ENCODE data around the gene GYS1.

GYS1 gene

GRCh38 chr19:48988286-48988685 lies 4.8 kb downstream of the GYS1 start:
- no peak overlapping the region for H3K18ac ChIP-seq (ENCODE audit: low read depth in 1 of 2, low read length in 2 of 2)
- no peak overlapping the region for H3K4ac ChIP-seq (ENCODE audit: low read depth in 1 of 2, low read length in 2 of 2)
- no peak overlapping the region for H2BK120ac ChIP-seq (ENCODE audit: low read depth, low read length)
- no peak overlapping the region for H2AK5ac ChIP-seq (ENCODE audit: low read length, severe bottlenecking)
- H2BK12ac ChIP-seq (ENCODE audit: low read length in 2 of 2), result no peak overlapping the region
- no peak for DNase-seq
- peaks cover 16% of the 10 kb centered on the region for H3K4me1 ChIP-seq (ENCODE audit: control insufficient read depth, insufficient read depth, low read depth, low read length)
- no peak overlapping the region for H4K8ac ChIP-seq (ENCODE audit: low read length)
- no peak overlapping the region for H3K9ac ChIP-seq (ENCODE audit: low read length)
- H3K36me3 ChIP-seq (ENCODE audit: control insufficient read depth in 1 of 2, insufficient read depth in 2 of 2, low read depth in 1 of 2, low read length in 2 of 2), result peaks cover 61 to 62% of the 10 kb centered on the region in 2 experiments
- no peak overlapping the region for H2BK5ac ChIP-seq (ENCODE audit: low read depth, low read length, poor library complexity, severe bottlenecking)
- no peak overlapping the region for H3K27ac ChIP-seq (ENCODE audit: low read length, poor library complexity, severe bottlenecking)
- no peak overlapping the region for H3K4me2 ChIP-seq (ENCODE audit: low read length, poor library complexity, severe bottlenecking)
- no peak overlapping the region for H2BK15ac ChIP-seq (ENCODE audit: low read depth, poor library complexity, severe bottlenecking)
- H3K9me3 ChIP-seq (ENCODE audit: control insufficient read depth, low read length), result no peaks in the 10 kb centered on the region
- no peak overlapping the region for H3K4me3 ChIP-seq (ENCODE audit: insufficient read depth in 1 of 2, low read depth in 1 of 2, low read length in 2 of 2)
- WGBS, result 97% methylated on average over 6 of the region's 7 CpGs
- no peak overlapping the region for H3K23ac ChIP-seq (ENCODE audit: low read length in 2 of 2)
- H4K91ac ChIP-seq (ENCODE audit: low read length), result no peak overlapping the region
- H2AFZ ChIP-seq (ENCODE audit: low read depth, low read length), result no peak overlapping the region
- H3K14ac ChIP-seq (ENCODE audit: low read length in 2 of 2), result no peak overlapping the region
- H3K27me3 ChIP-seq (ENCODE audit: control insufficient read depth in 1 of 2, insufficient read depth in 1 of 2, low read length in 2 of 2), result no peaks in the 10 kb centered on the region
- peaks cover 37% of the 10 kb centered on the region for H3K79me1 ChIP-seq (replicated peaks; ENCODE audit: low read length, poor library complexity, severe bottlenecking)

DNA sequence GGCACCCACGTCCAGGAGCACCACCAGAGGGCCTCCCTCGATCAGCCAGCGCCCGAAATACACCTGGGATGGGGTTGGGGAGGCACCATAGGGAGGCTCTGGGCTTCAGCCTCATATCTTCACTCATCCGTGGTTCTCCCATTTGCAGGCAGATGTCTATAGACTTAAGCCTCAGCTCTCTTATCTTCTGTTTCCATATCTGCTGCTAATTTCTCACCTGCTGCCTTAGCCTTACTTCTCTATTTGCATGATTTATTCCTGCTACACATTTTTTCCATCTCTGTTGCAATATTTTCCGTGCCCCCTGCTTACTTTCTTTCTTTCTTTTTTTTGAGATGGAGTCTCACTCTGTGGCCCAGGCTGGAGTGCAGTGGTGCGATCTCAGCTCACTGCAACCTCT lies 5.8 kb downstream of the GYS1 start:
- H3K36me3 ChIP-seq (ENCODE audit: control insufficient read depth in 1 of 2, insufficient read depth in 2 of 2, low read depth in 1 of 2, low read length in 2 of 2), result peaks cover 69 to 71% of the 10 kb centered on the region in 2 experiments

GRCh38 chr19:48986211-48986610 lies 6.9 kb downstream of the GYS1 start:
- H3K18ac ChIP-seq (ENCODE audit: low read depth in 1 of 2, low read length in 2 of 2), result no peak overlapping the region

More for the DNA sequence above, 5.8 kb downstream of the GYS1 start:
- H3K27me3 ChIP-seq (ENCODE audit: control insufficient read depth in 1 of 2, insufficient read depth in 1 of 2, low read length in 2 of 2), result no peaks in the 10 kb centered on the region
- H3K4me3 ChIP-seq (ENCODE audit: insufficient read depth in 1 of 2, low read depth in 1 of 2, low read length in 2 of 2), result no peak overlapping the region
- no peak overlapping the region for H2BK120ac ChIP-seq (ENCODE audit: low read depth, low read length)
- no peak overlapping the region for H4K8ac ChIP-seq (ENCODE audit: low read length)
- no peak overlapping the region for H3K9ac ChIP-seq (ENCODE audit: low read length)
- H2BK12ac ChIP-seq (ENCODE audit: low read length in 2 of 2), result no peak overlapping the region
- H3K9me3 ChIP-seq (ENCODE audit: control insufficient read depth, low read length), result no peaks in the 10 kb centered on the region
- no peak overlapping the region for H3K4ac ChIP-seq (ENCODE audit: low read depth in 1 of 2, low read length in 2 of 2)
- H3K27ac ChIP-seq (ENCODE audit: low read length, poor library complexity, severe bottlenecking), result no peak overlapping the region
- H3K4me2 ChIP-seq (ENCODE audit: low read length, poor library complexity, severe bottlenecking), result no peak overlapping the region
- no peak overlapping the region for H3K23ac ChIP-seq (ENCODE audit: low read length in 2 of 2)
- peaks cover 16% of the 10 kb centered on the region for H3K4me1 ChIP-seq (ENCODE audit: control insufficient read depth, insufficient read depth, low read depth, low read length)
- no peak for DNase-seq
- no peak overlapping the region for H4K91ac ChIP-seq (ENCODE audit: low read length)
- H3K18ac ChIP-seq (ENCODE audit: low read depth in 1 of 2, low read length in 2 of 2), result no peak overlapping the region
- H2BK5ac ChIP-seq (ENCODE audit: low read depth, low read length, poor library complexity, severe bottlenecking), result no peak overlapping the region
- H3K79me1 ChIP-seq (replicated peaks; ENCODE audit: low read length, poor library complexity, severe bottlenecking), result peaks cover 40% of the 10 kb centered on the region
- H2BK15ac ChIP-seq (ENCODE audit: low read depth, poor library complexity, severe bottlenecking), result no peak overlapping the region
- no peak overlapping the region for H3K14ac ChIP-seq (ENCODE audit: low read length in 2 of 2)
- no peak overlapping the region for H2AFZ ChIP-seq (ENCODE audit: low read depth, low read length)
- no peak overlapping the region for H2AK5ac ChIP-seq (ENCODE audit: low read length, severe bottlenecking)
- WGBS, result 95% methylated on average over 7 of the region's 7 CpGs

GRCh38 chr19:48985711-48986110 lies 7.4 kb downstream of the GYS1 start:
- DNase-seq, result no peak
- Histone ChIP-seq H2BK120ac (ENCODE audit: low read depth, low read length) (no peak overlapping the region), H4K91ac (ENCODE audit: low read length) (no peak overlapping the region), H2AFZ (ENCODE audit: low read depth, low read length) (no peak overlapping the region), H2BK15ac (ENCODE audit: low read depth, poor library complexity, severe bottlenecking) (no peak overlapping the region), H3K27ac (ENCODE audit: low read length, poor library complexity, severe bottlenecking) (no peak overlapping the region), H3K36me3 (ENCODE audit: control insufficient read depth in 1 of 2, insufficient read depth in 2 of 2, low read depth in 1 of 2, low read length in 2 of 2) (peaks cover 73 to 85% of the 10 kb centered on the region in 2 experiments), H3K4me1 (ENCODE audit: control insufficient read depth, insufficient read depth, low read depth, low read length) (peaks cover 4% of the 10 kb centered on the region), H3K18ac (ENCODE audit: low read depth in 1 of 2, low read length in 2 of 2) (no peak overlapping the region), H3K4ac (ENCODE audit: low read depth in 1 of 2, low read length in 2 of 2) (no peak overlapping the region), H3K79me1 (replicated peaks; ENCODE audit: low read length, poor library complexity, severe bottlenecking) (peaks cover 39% of the 10 kb centered on the region), H3K23ac (ENCODE audit: low read length in 2 of 2) (no peak overlapping the region), H3K4me3 (ENCODE audit: insufficient read depth in 1 of 2, low read depth in 1 of 2, low read length in 2 of 2) (no peak overlapping the region), H3K14ac (ENCODE audit: low read length in 2 of 2) (no peak overlapping the region), H3K27me3 (ENCODE audit: control insufficient read depth in 1 of 2, insufficient read depth in 1 of 2, low read length in 2 of 2) (no peaks in the 10 kb centered on the region), H3K9ac (ENCODE audit: low read length) (no peak overlapping the region), H2BK12ac (ENCODE audit: low read length in 2 of 2) (no peak overlapping the region), H3K9me3 (ENCODE audit: control insufficient read depth, low read length) (no peaks in the 10 kb centered on the region), H3K4me2 (ENCODE audit: low read length, poor library complexity, severe bottlenecking) (no peak overlapping the region), H2BK5ac (ENCODE audit: low read depth, low read length, poor library complexity, severe bottlenecking) (no peak overlapping the region), H2AK5ac (ENCODE audit: low read length, severe bottlenecking) (no peak overlapping the region), H4K8ac (ENCODE audit: low read length) (no peak overlapping the region)
- 99% methylated on average over 13 of the region's 13 CpGs for WGBS

More at GRCh38 chr19:48986211-48986610, 6.9 kb downstream of the GYS1 start:
- H2AFZ ChIP-seq (ENCODE audit: low read depth, low read length), result no peak overlapping the region
- 100% methylated on average over 3 of the region's 3 CpGs for WGBS
- H3K23ac ChIP-seq (ENCODE audit: low read length in 2 of 2), result no peak overlapping the region
- peaks cover 43% of the 10 kb centered on the region for H3K79me1 ChIP-seq (replicated peaks; ENCODE audit: low read length, poor library complexity, severe bottlenecking)
- no peak overlapping the region for H4K8ac ChIP-seq (ENCODE audit: low read length)
- no peaks in the 10 kb centered on the region for H3K27me3 ChIP-seq (ENCODE audit: control insufficient read depth in 1 of 2, insufficient read depth in 1 of 2, low read length in 2 of 2)
- no peak overlapping the region for H3K4me3 ChIP-seq (ENCODE audit: insufficient read depth in 1 of 2, low read depth in 1 of 2, low read length in 2 of 2)
- H3K4me1 ChIP-seq (ENCODE audit: control insufficient read depth, insufficient read depth, low read depth, low read length), result peaks cover 8% of the 10 kb centered on the region
- H3K36me3 ChIP-seq (ENCODE audit: control insufficient read depth in 1 of 2, insufficient read depth in 2 of 2, low read depth in 1 of 2, low read length in 2 of 2), result peaks cover 77 to 82% of the 10 kb centered on the region in 2 experiments
- H3K27ac ChIP-seq (ENCODE audit: low read length, poor library complexity, severe bottlenecking), result no peak overlapping the region
- H2BK5ac ChIP-seq (ENCODE audit: low read depth, low read length, poor library complexity, severe bottlenecking), result no peak overlapping the region
- no peak overlapping the region for H4K91ac ChIP-seq (ENCODE audit: low read length)
- no peak overlapping the region for H3K14ac ChIP-seq (ENCODE audit: low read length in 2 of 2)
- no peak overlapping the region for H3K4me2 ChIP-seq (ENCODE audit: low read length, poor library complexity, severe bottlenecking)
- H2BK15ac ChIP-seq (ENCODE audit: low read depth, poor library complexity, severe bottlenecking), result no peak overlapping the region
- H2BK12ac ChIP-seq (ENCODE audit: low read length in 2 of 2), result no peak overlapping the region
- no peak overlapping the region for H3K9ac ChIP-seq (ENCODE audit: low read length)
- no peak overlapping the region for H2AK5ac ChIP-seq (ENCODE audit: low read length, severe bottlenecking)
- H2BK120ac ChIP-seq (ENCODE audit: low read depth, low read length), result no peak overlapping the region
- no peaks in the 10 kb centered on the region for H3K9me3 ChIP-seq (ENCODE audit: control insufficient read depth, low read length)
- H3K4ac ChIP-seq (ENCODE audit: low read depth in 1 of 2, low read length in 2 of 2), result no peak overlapping the region
- DNase-seq, result no peak

Data from mesenchymal stem cell (in vitro differentiated cells and primary cell).